Breast epithelium (tissue), 4 donors: ENCODE data around the gene SMARCC2. TPM values are rescaled to one million over a fixed set of nuclear protein-coding genes. Genes with fewer than 3 reads are reported as not detected.

ENCODE experiments used
- DNase-seq, 2 donors: peaks; one replicate each; pipeline ENCODE4 v3.0.0-alpha.2; 2019; ENCODE audit warnings: low spot score in 2 of 2
- H3K27ac ChIP-seq, 2 donors: fragments of 200-600 bp; sonication (generic) in 1 of 2; one replicate each; pipeline ENCODE4 v1.5.1; 2016 to 2019; ENCODE audit warnings: mild to moderate bottlenecking in 1 of 2
- H3K27me3 ChIP-seq, 2 donors: fragments of 200-600 bp; sonication (generic) in 1 of 2; one replicate each; pipeline versions ENCODE4 v1.5.1 to v1.6.0; 2017 to 2019; ENCODE audit warnings: control low read depth in 1 of 2, mild to moderate bottlenecking in 1 of 2
- H3K36me3 ChIP-seq: fragments of 200-600 bp; one replicate; pipeline ENCODE4 v1.5.1; 2019
- H3K4me1 ChIP-seq, 2 donors: fragments of 200-600 bp; sonication (generic); one replicate each; pipeline ENCODE4 v1.5.1; 2016 to 2019; ENCODE audit warnings: control low read depth in 1 of 2
- H3K4me3 ChIP-seq, 3 donors: fragments of 200-600 bp; sonication (generic); 1 replicate in 2 of 3; 2 replicates in 1 of 3; pipeline ENCODE4 v1.5.1; 2016 to 2019; ENCODE audit warnings: mild to moderate bottlenecking in 3 of 3, moderate library complexity in 2 of 3
- H3K9me3 ChIP-seq, 2 donors: fragments of 200-600 bp; sonication (generic) in 1 of 2; one replicate each; pipeline ENCODE4 v1.5.1; 2016 to 2019; ENCODE audit warnings: control low read depth in 1 of 2
- CTCF ChIP-seq, 3 donors: fragments of 450-650 bp; IDR thresholded peaks; one replicate each; pipeline ENCODE4 v1.5.1; 2016 to 2017; ENCODE audit warnings: antibody characterized with exemption in 3 of 3, mild to moderate bottlenecking in 3 of 3, moderate library complexity in 3 of 3
- POLR2A ChIP-seq: fragments of 450-650 bp; IDR thresholded peaks from one replicate; pipeline ENCODE4 v1.6.1; 2016; ENCODE audit warnings: antibody characterized with exemption, mild to moderate bottlenecking, moderate library complexity
- POLR2AphosphoS5 ChIP-seq, 3 donors: sonication (generic); formaldehyde crosslinking; IDR thresholded peaks; one replicate each; pipeline ENCODE4 v1.6.1; 2017; ENCODE audit warnings: antibody characterized with exemption in 3 of 3
- intact Hi-C: fragments of 100-400 bp; cut with DNase I; formaldehyde crosslinking; loops from one replicate; pipeline ENCODE4 v1.15.1; 2023; ENCODE audit warnings: low total_unique reads
- total RNA-seq, 3 donors: library from RNA; depleted of rRNA; stranded (reverse); fragments of >200 nt; gene quantifications; one replicate each; pipeline ENCODE4 v1.1.0, GENCODE V29; 2016

Gene SMARCC2
- total RNA-seq, 3 donors from 2014 or later = 105 to 114 (median 106) TPM

DNA sequence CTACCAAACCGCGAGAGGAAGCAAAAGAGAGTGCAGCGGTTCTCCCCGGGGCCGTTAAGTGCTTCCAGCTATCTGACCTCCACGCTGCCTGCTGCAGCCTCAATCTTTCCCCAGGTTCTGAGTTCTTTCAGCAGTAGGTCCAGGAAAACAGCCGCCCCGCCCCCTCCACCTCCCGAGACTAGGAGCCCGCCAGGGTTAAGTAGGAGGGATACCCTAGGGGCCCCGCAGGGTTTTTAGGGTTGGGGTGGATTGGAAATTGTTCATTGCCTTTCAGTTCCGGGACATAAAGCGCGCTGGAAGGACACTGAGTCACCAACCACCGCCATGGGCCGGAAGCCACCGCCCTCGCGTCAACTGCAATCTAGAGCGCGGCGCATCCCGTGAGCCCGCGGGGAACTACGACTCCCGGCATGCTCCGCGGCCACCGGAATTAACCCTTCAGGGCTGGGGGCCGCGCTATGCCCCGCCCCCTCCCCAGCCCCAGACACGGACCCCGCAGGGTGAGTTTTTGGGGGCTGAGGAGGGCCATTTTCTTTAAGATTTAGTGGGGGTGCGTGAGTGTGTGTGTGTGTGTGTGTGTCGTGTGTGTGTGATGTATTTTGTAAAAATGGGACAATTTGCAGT lies 37.0 kb downstream of the SMARCC2 start, which contains the start of gene MYL6B:
Gene MYL6B, plus strand, starts transcription at position 456 of the 624 bp plus-strand sequence. CDS start 1,332 bp downstream, outside the sequence.
- peak within 1 kb of the TSS; percentile 60 to 75 (median 69) for H3K4me3 ChIP-seq
- intact Hi-C loops = no loop called here
- peak; percentile 90 to 95 for DNase-seq

DNA sequence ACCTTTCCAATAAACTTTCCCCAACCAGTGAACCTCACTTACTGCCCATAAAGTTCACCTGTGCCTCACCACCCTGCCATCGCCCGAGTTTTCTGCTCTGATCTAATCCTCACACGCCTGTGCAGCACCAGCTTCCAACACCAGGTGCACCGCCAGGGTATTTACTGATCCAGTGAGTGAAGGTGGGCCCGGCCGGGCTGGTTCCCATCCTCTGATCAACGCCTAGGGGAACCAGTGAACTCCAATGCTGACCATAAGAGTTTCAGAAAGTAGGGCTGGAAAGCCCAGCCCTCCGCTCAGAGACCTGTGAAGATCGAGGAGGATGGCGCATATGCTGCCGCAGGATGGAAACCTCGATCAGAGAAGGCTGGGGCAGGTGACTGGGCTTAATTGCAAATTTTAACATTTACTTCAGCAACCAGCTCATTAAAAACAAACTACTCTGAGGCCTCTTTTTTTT lies 37.6 kb downstream of the SMARCC2 start:
- Histone ChIP-seq H3K4me3 (peak overlapping the region; percentile 60 to 75 (median 69)), H3K9me3 (no peaks in the 10 kb centered on the region), H3K27me3 (no peaks in the 10 kb centered on the region), H3K4me1 (peaks cover 4 to 16% of the 10 kb centered on the region in 2 donors), H3K27ac (peak overlapping the region; percentile 95 to 97), H3K36me3 (no peaks in the 10 kb centered on the region)
- intact Hi-C loops = no loop called here
- DNase-seq = peak in 1 of 2 donors; percentile 68
- TF ChIP-seq POLR2A (no peak), CTCF (IDR thresholded peaks at IDR 0.05) (peak; percentile 55 to 85 (median 80))

More for the DNA sequence above, 37.0 kb downstream of the SMARCC2 start, which contains the start of gene MYL6B:
- Histone ChIP-seq H3K4me1 (peaks cover 4 to 16% of the 10 kb centered on the region in 2 donors), H3K36me3 (no peaks in the 10 kb centered on the region), H3K27ac (peak within 1 kb of the TSS; percentile 95 to 97), H3K9me3 (no peaks in the 10 kb centered on the region), H3K27me3 (no peaks in the 10 kb centered on the region)
- TF ChIP-seq POLR2A (peak; percentile 7), POLR2AphosphoS5 (IDR thresholded peaks at IDR 0.05) (peak; percentile 87 to 93 (median 88)), CTCF (IDR thresholded peaks at IDR 0.05) (no peak)

DNA sequence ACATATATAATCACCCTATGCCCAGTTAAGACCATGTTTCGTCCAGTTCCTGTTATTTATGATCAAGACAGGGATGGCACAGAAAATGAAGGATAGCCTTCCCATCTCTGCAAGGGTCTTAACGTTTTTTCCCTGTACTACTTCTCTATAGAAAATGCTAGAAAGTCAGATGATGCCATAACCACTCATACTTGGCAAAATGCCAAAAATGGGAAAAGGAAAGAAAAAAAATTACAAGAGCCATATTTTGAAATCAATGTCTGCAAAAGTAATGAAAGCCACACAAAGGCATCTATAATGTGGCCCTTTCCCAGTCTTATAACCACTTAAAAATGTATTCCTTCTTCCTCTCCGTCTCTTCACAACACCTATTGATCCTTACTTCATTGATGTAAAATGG lies 38.7 kb downstream of the SMARCC2 start:
- intact Hi-C loops = no loop called here
- TF ChIP-seq POLR2A (no peak), CTCF (IDR thresholded peaks at IDR 0.05) (no peak), POLR2AphosphoS5 (IDR thresholded peaks at IDR 0.05) (no peak)
- peak overlapping the region in 1 of 2 donors; percentile 13 for H3K27ac ChIP-seq
- H3K9me3 ChIP-seq = no peaks in the 10 kb centered on the region
- H3K4me3 ChIP-seq = no peak overlapping the region
- no peaks in the 10 kb centered on the region for H3K36me3 ChIP-seq
- H3K27me3 ChIP-seq = no peaks in the 10 kb centered on the region
- no peak for DNase-seq
- peaks cover 4 to 16% of the 10 kb centered on the region in 2 donors for H3K4me1 ChIP-seq

DNA sequence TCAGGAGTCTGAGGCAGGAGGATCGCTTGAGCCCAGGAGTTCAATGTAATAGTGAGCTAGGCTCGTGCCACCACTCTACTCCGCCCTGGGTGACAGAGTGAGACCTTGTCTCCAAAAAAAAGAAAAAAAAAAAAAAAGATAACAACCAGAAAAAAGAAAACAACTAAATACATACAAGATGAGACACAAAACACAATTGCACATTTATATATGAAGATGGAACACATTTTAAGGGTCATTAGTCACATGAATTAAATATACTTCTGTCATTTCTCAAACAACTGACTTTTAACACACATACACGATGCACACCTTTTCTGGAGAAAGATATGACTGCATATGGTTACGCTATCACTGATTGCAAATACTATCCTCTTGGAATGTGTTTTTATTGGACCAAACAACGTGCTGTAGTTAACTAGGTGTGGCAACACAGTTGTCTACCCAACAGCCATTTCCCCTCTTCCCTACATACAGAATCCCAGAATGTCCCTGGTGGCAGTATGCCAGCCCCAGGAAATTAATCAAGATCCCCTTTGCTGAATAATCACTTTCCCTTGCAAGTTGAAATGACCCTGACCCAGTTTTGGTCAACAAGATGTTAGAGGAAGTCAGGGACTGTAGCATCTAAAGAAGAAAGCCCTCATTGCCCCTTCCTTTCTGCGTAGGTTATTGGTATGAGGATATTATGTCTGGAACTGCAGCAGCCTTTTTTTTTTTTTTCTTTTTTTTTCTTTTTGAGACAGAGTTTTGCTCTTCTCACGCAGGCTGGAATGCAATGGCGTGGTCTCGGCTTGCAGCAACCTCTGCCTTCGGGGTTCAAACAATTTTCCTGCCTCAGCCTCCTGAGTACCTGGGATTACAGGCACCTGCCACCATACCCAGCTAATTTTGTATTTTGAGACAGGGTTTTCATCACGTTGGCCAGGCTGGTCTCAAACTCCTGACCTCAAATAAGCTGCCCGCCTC lies 42.5 kb downstream of the SMARCC2 start:
- intact Hi-C loops = no loop called here
- Histone ChIP-seq H3K27me3 (no peaks in the 10 kb centered on the region), H3K36me3 (peaks cover 9% of the 10 kb centered on the region), H3K4me1 (peaks cover 4 to 6% of the 10 kb centered on the region in 2 donors), H3K9me3 (no peaks in the 10 kb centered on the region), H3K4me3 (no peak overlapping the region), H3K27ac (peak overlapping the region; percentile 25 to 57)
- no peak for DNase-seq
- no peak for TF ChIP-seq POLR2A
- peak in 1 of 3 donors; percentile 37 for TF ChIP-seq POLR2AphosphoS5 (IDR thresholded peaks at IDR 0.05)

GRCh38 chr12:56145217-56145616 lies 44.1 kb downstream of the SMARCC2 start:
- intact Hi-C loops = no loop called here
- peaks cover 9% of the 10 kb centered on the region for H3K36me3 ChIP-seq

More at GRCh38 chr12:56145217-56145616, 44.1 kb downstream of the SMARCC2 start:
- no peaks in the 10 kb centered on the region for H3K27me3 ChIP-seq
- no peak for DNase-seq
- no peak overlapping the region for H3K4me3 ChIP-seq
- peak overlapping the region in 1 of 2 donors; percentile 14 for H3K27ac ChIP-seq
- no peaks in the 10 kb centered on the region for H3K9me3 ChIP-seq
- no peaks in the 10 kb centered on the region for H3K4me1 ChIP-seq
- no peak for TF ChIP-seq POLR2AphosphoS5 (IDR thresholded peaks at IDR 0.05)
